HuH-7 (cell line): ENCODE measurements around the gene UNC50.
"Not testable (repeated sequence)": the region's sequence is repeated elsewhere in the genome, so short reads cannot be mapped to it uniquely, and the experiment has no call there.

Experiments used
- DNase-seq: peaks from one replicate; pipeline ENCODE4 v3.0.0; 2011; ENCODE audit warnings: low spot score

Gene UNC50

DNA sequence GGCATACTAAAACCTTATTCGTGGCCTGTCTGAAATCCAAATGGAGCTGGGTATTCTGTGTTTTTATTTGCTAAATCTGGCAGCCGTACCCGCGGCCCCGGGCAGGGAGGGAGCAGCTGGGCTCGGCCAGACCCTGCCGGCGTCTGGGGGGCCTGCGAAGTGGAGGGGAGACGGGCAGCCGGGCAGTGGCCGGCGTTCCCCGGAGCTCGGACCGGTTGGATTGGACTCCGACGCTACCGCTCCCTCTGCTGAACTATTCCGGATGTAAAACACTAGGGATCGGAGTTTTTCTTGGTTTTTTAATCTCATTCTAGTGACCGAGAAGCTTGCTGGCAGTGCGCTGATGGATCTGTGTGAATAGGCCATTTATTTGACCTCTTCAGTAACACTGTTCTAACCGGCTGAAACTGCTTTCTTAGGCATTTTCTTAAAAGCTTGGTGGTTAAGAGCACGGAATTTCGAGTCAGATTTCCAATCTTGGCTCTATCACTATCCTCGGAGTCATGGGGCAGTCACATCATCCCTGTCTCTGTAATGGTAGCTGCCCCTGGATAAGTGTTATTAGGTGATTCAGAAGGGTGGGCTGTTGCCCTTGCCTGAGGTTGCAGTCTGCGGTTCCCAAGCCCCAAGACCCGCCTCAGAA lies 694 bp downstream of the UNC50 start:
- DNase-seq: peak; percentile 44

DNA sequence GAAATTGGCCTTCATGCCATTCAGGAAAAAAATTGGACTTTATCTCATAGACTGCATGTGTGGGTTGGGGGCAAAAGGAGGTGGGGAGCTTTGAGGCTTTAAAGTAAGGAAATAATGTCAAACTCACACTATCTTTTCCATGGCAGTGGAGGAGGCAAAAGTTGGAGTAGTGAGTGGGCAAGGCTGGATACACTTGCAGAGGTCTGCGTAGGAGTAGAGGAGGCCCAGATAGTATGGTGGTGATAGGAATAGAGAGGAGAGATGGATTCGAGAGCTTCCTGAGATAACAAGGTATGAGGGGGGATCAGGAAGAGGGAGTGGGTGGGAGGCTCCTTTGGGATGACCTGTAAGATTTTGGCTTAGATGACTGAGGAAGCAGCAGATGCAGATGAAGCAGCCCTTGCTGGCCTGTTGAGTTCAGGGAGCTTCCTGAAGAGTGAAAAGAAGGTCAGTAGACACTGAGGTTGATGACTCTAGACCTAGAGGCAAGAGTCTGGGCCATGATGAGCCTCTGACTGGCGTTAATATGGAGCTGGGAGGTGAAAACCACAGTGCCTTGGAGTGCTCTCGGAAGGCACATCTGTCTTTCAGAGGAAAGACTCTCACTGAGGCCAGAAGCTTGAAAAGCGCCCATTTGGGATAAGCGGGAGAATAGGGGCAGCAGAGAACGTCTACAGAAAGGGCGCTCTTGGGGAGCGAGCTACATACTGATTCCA lies 5.8 kb downstream of the UNC50 start:
- DNase-seq: no peak

DNA sequence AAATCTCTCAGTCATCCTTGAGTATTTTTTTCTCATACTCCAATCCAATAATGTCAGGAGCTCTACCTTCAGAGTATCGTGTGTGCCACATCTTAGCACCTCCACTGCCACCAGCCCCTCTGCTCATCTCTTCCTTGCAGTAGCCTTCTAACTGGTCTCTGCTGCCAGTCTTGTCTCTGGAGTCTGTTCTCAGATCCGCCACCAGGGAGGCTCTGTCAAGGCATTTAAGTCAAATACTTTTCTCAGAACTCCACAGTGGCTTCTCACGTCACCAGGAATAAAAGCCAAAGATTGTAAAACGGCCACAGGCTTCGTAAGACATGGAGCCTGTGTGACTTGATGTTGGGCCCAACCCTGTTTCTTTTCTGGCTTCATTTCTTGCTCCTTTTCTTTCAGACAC lies 7.1 kb downstream of the UNC50 start:
- DNase-seq: no peak

DNA sequence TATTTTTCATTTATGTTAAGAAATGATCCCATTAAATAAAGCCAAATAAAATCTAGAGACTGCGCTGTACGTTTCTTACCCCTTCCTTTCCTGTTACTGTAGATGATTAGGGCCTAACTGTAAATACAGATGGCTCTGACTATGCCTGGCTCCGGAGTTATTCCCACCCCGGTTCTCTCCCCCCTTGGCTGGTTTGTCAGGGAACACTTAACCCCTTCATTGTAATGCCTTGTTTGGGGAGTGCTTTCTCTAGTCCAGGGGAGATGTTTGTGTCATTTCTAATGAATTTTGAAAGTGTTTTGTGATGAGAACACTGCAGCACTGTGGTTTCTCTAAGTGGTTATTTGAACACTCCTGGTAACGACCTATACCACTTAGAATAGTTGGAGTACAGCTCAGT lies 8.8 kb downstream of the UNC50 start:
- DNase-seq: no peak

DNA sequence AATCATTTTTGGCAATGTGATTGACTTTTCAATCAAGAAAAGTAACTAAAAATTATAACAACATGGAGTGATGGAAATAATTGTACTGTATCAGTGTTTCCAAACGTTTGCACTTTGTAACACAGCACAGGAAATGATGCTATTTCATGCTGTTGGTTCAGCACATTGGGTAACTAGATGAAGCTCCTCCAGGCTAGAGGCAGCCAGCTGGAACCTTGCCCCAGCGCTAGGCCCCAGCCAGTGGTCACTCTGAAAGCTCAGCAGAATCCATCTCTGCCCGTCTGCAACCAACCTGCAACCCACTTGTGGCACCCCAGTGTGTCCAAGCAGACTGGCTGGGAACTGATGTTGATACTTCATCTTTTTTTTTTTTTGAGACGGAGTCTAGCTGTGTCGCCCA lies 15.3 kb downstream of the UNC50 start:
- no peak for DNase-seq

DNA sequence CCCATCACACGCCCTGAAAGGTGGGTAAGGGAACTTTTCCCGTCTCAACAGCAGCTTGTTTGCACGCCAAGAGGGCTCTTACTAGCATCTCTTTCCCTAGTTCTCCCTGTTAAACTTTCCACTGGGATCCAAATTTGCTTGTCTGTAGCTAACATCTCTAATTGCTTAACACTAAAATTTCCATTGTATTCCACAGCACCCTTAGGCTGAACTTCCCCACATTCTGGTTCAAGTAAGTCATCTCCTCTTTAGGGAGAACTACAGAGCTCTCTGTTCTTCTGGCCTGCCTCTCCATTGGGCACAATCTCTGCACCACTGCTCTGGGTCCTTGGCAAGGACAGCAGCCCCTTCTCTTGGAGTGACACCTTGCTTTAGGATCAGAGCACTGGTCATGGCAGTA lies 24.0 kb downstream of the UNC50 start:
- no peak for DNase-seq

DNA sequence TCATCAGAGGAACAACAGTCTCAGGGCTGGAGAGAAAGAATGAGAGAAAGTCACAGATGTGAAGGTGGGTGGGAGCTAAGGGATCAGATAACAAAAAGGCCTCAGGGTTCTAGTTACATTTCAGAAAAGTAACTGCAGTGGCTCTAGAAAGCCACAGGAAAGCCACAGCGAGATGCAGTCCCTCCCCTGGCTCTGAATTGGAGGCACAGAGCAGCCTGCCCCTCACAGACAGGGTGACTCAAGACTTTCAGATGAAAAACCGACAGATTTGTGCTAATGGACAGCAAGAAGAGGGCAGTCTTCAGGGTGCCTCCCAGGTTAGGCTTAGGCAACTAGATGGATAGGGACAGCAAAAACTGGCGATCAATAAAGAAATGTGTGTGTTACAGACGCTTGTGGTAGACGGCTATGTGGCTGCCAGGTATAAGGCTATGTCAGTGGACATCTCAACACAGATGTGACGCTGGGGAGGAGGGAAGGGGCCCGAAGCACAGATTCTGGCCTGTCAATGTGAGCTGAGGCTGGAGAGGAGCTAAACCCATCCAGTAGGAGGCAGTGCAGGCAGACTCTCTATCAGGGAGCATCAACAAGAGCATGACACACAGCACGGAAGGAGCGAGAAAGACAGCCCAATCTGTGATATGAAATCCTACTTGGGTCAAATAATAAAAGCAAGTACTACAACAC lies 26.2 kb downstream of the UNC50 start:
- peak; percentile 37 for DNase-seq

DNA sequence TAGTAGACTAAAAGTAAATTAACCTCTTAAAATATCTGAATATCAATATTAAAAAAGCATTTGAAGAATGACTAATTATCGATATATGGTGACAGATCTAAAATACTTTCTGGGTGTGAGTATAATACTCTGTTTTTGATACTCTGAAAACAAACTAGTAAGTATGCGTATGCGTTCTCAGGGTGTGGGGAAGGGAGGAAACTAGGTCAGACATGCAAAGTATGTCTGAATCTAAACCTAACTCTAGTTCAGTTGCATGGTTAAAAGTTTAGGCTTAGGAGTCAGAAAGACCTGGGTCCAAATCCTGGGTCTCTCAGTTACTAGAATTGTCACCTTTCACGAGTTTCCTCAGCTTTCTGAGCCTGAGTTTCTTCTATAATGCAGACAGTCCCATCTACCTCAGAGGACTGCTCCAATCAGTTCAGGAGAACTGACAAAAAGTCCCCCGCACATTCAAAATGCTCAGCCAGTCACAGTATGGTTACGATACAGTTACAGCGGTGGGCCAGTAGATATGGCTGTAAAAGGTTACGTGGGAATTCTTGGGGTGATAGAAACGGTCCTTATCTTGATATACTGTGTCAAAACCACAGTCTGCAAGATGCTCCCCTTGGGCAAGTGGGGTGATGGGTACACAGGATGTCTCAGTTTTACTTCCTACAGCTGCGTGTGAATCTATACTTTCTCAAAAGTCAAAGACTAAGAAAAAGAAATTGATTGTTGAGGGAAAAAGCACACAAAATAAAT lies 29.2 kb downstream of the UNC50 start:
- DNase-seq: no peak

DNA sequence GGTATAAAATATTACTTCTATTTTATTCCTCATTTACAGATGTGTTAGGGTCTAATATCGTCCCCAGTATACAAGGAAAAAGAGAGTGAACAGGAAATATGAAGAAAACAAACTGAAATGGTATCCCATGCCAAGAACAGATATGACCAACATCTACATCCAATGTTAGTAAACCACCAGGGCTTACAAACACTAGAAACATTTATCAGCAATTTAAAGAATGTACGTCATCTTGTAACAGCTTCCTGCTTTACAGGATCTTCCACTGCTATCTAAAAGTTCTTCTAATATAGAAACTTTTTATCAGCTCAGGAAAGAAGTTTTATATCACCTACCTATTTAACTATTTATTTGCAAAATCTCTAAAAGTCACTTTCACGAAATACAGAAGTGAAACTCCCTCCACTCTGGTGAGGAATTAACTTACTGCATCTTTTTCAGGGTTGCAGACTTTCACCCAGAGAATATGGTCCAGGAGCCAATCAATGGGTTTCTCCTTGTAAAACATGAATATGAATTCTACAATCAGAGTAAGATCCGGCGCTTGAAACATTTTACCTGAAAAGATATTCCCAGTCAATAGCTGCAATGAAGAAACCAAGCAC lies 35.2 kb downstream of the UNC50 start:
- no peak for DNase-seq

DNA sequence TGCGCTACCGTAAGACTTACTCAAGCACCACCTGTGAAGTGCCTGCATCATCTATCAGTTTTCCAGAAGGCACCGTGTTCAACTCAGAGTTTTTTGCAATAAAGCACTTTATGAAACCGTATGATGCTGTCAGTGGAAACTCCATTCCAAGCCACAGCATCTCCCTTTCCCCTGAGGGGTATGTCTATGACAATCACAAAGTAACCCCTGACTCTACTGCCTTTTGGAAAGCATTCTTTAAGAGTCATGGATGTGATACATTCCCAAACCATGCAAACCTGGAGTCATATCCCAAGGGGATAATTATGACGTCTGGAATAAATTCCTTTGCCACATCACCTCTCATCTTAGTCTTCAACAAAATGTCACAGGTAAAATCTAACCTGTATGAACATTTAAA lies 39.2 kb downstream of the UNC50 start:
- no peak for DNase-seq

DNA sequence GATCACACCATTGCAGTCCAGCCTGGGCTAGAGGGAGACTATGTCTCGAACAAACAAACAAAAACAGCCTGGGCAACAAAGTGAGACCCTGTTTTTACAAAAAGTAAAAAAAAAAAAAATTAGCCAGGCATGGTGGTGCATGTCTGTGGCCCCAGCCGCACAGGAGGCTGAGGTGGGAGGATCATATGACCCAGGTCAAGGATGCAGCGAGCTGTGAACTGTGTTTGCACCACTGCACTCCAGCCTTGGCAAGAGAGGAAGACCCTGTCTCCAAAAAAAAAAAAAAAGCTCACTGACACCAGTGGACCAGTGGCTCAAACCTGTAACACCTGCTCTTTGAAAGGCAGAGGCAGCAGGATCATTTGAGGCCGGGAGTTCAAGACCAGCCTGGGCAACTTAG lies 40.1 kb downstream of the UNC50 start:
- no peak for DNase-seq

DNA sequence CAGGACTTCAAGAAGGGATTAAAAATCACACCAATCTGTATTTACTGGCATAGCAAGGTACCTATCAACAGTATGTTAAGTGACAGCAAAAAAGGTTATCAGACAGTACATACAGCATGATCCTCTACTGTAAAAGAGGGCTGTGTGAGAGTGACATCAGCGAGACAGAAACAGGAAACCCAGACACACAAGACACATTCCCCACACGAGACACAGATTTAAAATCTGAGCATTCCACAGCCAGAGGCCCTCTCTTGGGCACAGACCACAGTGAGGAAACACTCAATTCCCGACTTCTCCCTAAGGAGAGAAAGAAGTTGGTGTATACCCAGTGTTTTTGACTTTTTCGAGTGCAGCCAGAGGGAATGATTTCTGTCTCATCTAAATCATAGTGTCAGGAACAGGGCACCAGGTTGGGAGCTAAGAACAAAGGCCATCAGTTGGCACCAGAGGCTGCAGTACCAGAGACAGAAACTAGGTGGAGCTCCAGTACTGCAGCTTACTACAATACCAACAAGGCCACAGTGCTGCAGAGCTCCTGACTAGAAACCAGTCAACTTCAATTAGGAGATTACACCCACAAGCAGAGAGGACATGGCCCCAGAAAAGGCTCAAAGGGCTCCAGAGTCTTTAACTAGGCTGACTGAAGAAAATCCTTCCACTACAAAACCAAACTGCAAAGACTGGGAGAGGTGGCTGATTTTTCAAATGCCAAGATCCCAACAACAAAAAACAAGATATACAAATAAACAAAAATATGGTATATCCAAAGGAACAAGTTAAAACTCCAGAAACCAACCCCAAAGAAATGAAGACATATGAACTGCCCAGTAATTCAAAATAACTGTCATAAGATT lies 41.0 kb downstream of the UNC50 start:
- DNase-seq: peak; percentile 80

DNA sequence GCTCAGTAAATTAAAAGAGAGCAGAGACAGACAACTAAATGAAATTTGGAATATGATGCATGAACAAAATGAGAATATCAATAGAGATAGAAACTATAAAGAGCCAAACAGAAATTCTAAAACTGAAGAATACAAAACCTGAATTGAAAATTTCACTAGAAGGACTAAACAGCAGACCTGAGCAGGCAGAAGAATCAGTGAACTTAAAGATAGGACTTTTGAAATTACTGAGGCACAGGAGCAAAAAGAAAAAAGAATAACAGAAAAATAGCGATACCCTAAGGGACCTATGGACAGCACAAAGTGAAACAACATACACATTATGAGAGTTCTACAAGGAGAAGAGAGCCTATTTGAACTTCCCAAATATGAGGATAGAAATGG lies 41.6 kb downstream of the UNC50 start:
- DNase-seq: no peak

DNA sequence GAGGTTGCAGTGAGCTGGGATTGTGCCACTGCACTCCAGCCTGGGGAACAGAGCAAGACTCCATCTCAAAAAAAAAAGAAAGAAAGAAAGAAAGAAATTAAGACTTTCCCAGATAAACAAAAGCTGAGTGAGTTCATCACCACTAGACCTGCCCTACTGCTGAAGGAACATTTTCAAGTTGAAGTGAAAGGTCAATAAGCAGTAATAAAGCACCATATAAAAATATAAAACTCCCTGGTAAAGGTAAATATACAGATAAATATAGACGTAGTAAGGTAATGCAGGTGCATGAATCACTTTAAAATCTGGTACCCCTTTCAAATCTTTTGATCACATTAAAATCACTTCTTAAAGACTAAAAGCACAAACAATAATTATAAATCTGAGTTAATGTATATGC lies 42.6 kb downstream of the UNC50 start:
- DNase-seq: no peak

DNA sequence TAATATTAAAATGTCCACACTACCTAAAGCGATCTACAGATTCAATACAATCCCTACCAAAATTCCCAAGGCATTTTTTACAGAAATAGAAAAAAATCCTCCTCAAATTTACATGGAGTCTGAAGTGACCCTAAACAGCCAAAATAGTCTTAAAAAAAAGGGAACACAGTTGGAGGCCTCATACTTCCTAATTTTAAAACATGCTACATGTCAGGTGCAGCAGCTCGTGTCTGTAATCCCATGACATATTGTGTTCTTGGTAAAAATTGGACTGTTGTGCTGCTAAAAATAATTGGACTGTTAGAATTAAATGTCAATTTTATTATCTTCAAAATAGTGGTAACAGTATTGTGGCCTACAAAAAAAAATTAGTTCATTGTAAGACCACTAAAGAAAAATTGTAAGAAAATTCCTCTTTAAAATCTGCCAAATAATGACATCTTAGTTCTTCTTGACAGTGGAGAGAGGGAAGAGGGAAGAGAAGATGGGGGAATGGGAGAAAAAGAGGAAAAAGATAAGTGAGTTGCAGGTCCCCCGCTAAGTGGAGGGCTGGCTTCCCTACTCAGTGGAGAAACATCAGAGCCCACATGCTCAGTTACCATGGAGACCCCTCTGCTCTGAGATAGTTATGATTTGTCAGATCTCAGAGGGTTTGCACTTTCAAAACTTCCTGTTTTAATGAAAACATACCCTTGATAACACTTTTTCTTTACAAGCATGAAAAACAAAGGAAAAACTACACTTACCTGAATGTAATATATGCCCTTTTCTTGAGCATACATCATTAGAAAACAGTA lies 46.5 kb downstream of the UNC50 start:
- no peak for DNase-seq

DNA sequence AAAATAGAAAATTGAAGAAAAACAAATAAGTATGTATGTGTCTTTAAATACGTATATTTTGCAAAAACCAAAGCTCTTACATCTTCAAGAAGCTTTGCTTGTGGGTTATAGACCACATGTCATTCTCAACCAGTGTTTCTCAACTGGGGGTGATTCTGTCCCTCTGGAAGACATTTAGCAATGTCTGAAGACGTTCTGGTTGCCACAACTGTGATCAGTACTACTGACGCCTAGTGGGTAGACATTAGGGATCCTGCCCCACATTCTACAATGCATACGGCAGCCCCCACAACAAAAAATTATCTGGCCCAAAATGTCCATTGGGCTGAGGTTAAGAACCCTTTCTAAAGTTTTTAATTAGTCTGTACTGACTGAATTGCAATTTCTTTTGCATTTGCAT lies 48.4 kb downstream of the UNC50 start:
- DNase-seq: no peak

DNA sequence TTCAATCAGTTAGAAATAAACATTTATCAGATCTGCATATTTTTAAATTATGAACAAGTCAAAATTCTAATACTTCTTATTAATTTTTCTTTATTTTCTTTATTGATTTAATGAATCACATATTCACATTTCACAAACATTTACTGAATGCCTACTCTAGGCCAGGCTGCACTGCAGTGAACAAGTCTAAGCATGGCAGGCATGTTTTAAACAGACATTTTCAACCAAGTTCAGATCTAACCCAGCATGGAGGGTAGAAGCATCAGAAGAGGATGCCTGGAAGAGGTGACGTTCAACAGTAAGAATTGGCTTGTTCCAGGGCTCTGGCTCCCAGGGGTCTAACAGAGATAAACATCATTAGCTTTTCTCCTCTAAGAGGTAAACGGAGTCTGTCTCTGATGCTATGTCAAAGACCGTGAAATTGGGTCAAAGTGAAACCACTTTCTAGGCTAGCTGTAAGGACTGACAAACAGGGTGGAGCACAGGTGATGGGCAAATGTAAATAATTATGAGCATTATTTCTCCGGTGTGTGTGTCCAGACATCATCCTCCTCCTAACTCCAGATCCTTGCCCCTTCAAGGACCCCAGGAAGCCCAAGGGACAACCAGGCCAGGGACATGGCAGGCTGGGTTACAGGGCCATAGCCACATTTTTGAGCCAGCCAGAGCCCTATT lies 50.6 kb downstream of the UNC50 start:
- no peak for DNase-seq

DNA sequence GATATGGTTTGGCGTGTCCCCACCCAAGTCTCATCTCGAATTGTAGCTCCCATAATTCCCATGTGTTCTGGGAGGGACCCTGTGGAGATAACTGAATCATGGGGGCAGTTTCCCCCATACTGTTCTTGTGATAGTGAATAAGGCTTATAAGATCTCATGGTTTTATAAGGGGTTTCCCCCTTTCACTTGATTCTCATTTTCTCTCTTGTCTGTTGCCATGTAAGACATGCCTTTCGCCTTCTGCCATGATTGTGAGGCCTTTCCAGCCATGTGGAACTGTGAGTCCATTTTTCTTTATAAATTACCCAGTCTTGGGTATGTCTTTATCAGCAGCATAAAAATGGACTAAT lies 51.1 kb downstream of the UNC50 start:
- DNase-seq: not testable (repeated sequence)

DNA sequence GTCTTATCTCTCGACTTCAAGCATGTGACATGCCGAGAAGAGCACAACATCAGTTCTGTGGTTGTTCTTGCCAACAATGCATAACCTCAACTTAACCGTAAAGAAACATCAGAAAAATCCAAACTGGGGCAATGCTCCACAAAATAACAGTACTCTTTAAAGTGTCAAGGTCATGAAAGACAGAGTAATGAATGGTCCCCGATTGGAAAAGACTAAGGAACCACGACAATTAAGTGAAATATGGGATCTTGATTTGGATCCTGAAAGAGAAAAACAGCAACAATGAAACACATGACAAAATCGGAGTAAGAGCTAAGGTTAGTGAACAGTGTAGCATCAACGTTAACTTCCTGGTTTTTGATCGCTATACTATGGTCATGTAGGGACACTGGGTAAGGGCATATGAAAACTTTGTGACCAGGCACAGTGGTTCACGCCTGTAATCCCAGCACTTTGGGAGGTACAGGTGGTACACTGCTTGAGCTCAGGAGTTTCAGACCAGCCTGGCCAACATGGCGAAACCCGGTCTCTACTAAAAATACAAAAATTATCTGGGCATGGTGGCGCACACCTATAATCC lies 55.2 kb downstream of the UNC50 start:
- DNase-seq: no peak

DNA sequence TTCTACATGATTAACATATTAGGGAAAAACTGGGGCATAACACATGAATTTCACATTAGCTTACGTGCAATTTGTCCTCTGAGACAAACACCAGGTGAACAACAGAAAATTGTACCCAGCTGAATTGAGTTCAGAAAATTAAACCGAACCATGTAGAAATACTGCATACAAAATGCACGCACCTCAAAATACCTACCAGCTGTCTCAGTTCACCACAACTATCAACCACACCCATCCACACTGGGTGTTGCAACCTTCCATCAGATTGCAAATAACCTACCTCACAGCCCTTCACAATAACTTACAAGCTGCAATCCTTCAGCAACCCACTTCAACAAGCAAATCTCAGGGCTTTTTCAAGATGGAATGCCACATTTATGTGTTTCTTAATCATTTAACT lies 55.9 kb downstream of the UNC50 start:
- peak; percentile 74 for DNase-seq
